ENCODE results near the gene HHIPL1.

GRCh38 chr14:99634443-99634842 is 10.5 kb upstream of the HHIPL1 start:
- no peak for TF ChIP-seq PBX3 (IDR thresholded peaks at IDR 0.05)
- TF ChIP-seq, protein P1, sequence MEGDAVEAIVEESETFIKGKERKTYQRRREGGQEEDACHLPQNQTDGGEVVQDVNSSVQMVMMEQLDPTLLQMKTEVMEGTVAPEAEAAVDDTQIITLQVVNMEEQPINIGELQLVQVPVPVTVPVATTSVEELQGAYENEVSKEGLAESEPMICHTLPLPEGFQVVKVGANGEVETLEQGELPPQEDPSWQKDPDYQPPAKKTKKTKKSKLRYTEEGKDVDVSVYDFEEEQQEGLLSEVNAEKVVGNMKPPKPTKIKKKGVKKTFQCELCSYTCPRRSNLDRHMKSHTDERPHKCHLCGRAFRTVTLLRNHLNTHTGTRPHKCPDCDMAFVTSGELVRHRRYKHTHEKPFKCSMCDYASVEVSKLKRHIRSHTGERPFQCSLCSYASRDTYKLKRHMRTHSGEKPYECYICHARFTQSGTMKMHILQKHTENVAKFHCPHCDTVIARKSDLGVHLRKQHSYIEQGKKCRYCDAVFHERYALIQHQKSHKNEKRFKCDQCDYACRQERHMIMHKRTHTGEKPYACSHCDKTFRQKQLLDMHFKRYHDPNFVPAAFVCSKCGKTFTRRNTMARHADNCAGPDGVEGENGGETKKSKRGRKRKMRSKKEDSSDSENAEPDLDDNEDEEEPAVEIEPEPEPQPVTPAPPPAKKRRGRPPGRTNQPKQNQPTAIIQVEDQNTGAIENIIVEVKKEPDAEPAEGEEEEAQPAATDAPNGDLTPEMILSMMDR (IDR thresholded peaks at IDR 0.05): no peak
- TF ChIP-seq POLR2A (IDR thresholded peaks at IDR 0.05; ENCODE audit: low read length): no peak
- no peak for TF ChIP-seq MAZ (IDR thresholded peaks at IDR 0.05; ENCODE audit: borderline replicate concordance, low read depth, low read length)
- TF ChIP-seq ESRRA (IDR thresholded peaks at IDR 0.05; ENCODE audit: borderline replicate concordance, low read length): no peak
- no peak for TF ChIP-seq FOSL2 (IDR thresholded peaks at IDR 0.05)
- no peak for TF ChIP-seq FOSL2 (CRISPR knock-in tag; IDR thresholded peaks at IDR 0.05)
- TF ChIP-seq MAX (IDR thresholded peaks at IDR 0.05): no peak
- TF ChIP-seq SREBF2 (IDR thresholded peaks at IDR 0.05): no peak
- no peak for TF ChIP-seq CEBPB (IDR thresholded peaks at IDR 0.05)
- no peak for TF ChIP-seq RCOR1 (IDR thresholded peaks at IDR 0.05; ENCODE audit: low read depth, low read length)
